CD14-positive monocyte (primary cell): ENCODE data around the gene MEIS2. TPM values are rescaled to one million over a fixed set of nuclear protein-coding genes. Genes with fewer than 3 reads are reported as not detected.

ENCODE experiments used
- DNase-seq, 3 donors: peaks; one replicate each; pipeline ENCODE4 v3.0.0-alpha.2; 2011 to 2022
- H2AFZ ChIP-seq: 2 replicates; pipeline ENCODE4 v1.6.0; 2012; ENCODE audit warnings: mild to moderate bottlenecking, low read depth, low read length, inconsistent platforms; ENCODE audit not compliant: insufficient read depth, poor library complexity, severe bottlenecking
- H3K27ac ChIP-seq, 2 donors: 1 replicate in 1 of 2; 2 replicates in 1 of 2; pipeline ENCODE4 v1.5.1; 2012 to 2013; ENCODE audit warnings: low read length in 2 of 2, control low read depth in 1 of 2, inconsistent platforms in 1 of 2, low read depth in 1 of 2, mild to moderate bottlenecking in 1 of 2
- H3K27me3 ChIP-seq, 2 donors: one replicate each; pipeline versions ENCODE4 v1.6.0 to v1.6.1; 2011 to 2013; ENCODE audit warnings: low read length in 2 of 2; ENCODE audit not compliant: control insufficient read depth in 2 of 2, insufficient read depth in 2 of 2
- H3K36me3 ChIP-seq, 2 donors: replicated peaks in 1 of 2; 1 replicate in 1 of 2; 2 replicates in 1 of 2; pipeline versions ENCODE4 v1.5.1 to v1.6.1; 2012 to 2013; ENCODE audit warnings: low read length in 2 of 2, control low read depth in 1 of 2, inconsistent platforms in 1 of 2, mild to moderate bottlenecking in 1 of 2; ENCODE audit not compliant: insufficient read depth in 2 of 2, control insufficient read depth in 1 of 2
- H3K4me1 ChIP-seq, 2 donors: 1 replicate in 1 of 2; 2 replicates in 1 of 2; pipeline versions ENCODE4 v1.5.1 to v1.6.1; 2012 to 2013; ENCODE audit warnings: low read length in 2 of 2, control low read depth in 1 of 2, inconsistent platforms in 1 of 2, mild to moderate bottlenecking in 1 of 2, moderate library complexity in 1 of 2; ENCODE audit not compliant: insufficient read depth in 2 of 2, control insufficient read depth in 1 of 2
- H3K4me2 ChIP-seq: replicated peaks from 2 replicates; pipeline ENCODE3; 2012; ENCODE audit warnings: low read length, moderate library complexity, mild to moderate bottlenecking; ENCODE audit not compliant: poor library complexity, severe bottlenecking; ENCODE audit errors: extremely low read depth
- H3K4me3 ChIP-seq, 3 experiments: fragments of 200-600 bp in 1 of 3; sonication (generic) in 1 of 3; replicated peaks in 1 of 3; 1 replicate in 2 of 3; 2 replicates in 1 of 3; pipeline ENCODE4 v1.5.1; 2011 to 2013; ENCODE audit warnings: low read length in 3 of 3, mild to moderate bottlenecking in 3 of 3, control low read depth in 2 of 3, low read depth in 2 of 3, inconsistent platforms in 1 of 3, moderate library complexity in 1 of 3
- H3K79me2 ChIP-seq: 2 replicates; pipeline ENCODE4 v1.6.0; 2012; ENCODE audit warnings: mild to moderate bottlenecking, control low read depth, inconsistent platforms, low read length, moderate library complexity; ENCODE audit not compliant: insufficient read depth
- H3K9ac ChIP-seq: 2 replicates; pipeline ENCODE4 v1.6.0; 2017; ENCODE audit warnings: low read length, mild to moderate bottlenecking; ENCODE audit not compliant: insufficient read depth, poor library complexity, severe bottlenecking
- H3K9me3 ChIP-seq, 2 donors: replicated peaks in 1 of 2; 1 replicate in 1 of 2; 2 replicates in 1 of 2; pipeline versions ENCODE4 v1.5.1 to v1.6.1; 2012 to 2013; ENCODE audit warnings: low read length in 2 of 2, control low read depth in 1 of 2; ENCODE audit not compliant: control insufficient read depth in 1 of 2, insufficient read depth in 1 of 2
- H4K20me1 ChIP-seq: 2 replicates; pipeline ENCODE4 v1.6.0; 2012; ENCODE audit warnings: mild to moderate bottlenecking, low read length, control low read depth, moderate library complexity; ENCODE audit not compliant: insufficient read depth
- H3K27ac Mint-ChIP-seq, 7 donors: one replicate each; pipeline ENCODE4 v1.8.0; 2020; ENCODE audit warnings: mild to moderate bottlenecking in 7 of 7, mixed read lengths in 7 of 7, moderate library complexity in 6 of 7, inconsistent platforms in 2 of 7
- H3K27me3 Mint-ChIP-seq, 3 donors: one replicate each; pipeline ENCODE4 v1.8.0; 2021 to 2022; ENCODE audit warnings: low read depth in 3 of 3, mild to moderate bottlenecking in 3 of 3, mixed read lengths in 3 of 3, moderate library complexity in 3 of 3, inconsistent platforms in 1 of 3
- H3K36me3 Mint-ChIP-seq, 2 donors: one replicate each; pipeline ENCODE4 v1.8.0; 2020; ENCODE audit warnings: mixed read lengths in 2 of 2, inconsistent platforms in 1 of 2, mild to moderate bottlenecking in 1 of 2
- H3K4me1 Mint-ChIP-seq: one replicate; pipeline ENCODE4 v1.8.0; 2020; ENCODE audit warnings: mild to moderate bottlenecking, mixed read lengths
- H3K4me3 Mint-ChIP-seq, 2 donors: one replicate each; pipeline ENCODE4 v1.8.0; 2020; ENCODE audit warnings: mild to moderate bottlenecking in 2 of 2, mixed read lengths in 2 of 2, moderate library complexity in 1 of 2
- H3K9me3 Mint-ChIP-seq, 7 donors: one replicate each; pipeline ENCODE4 v1.8.0; 2020 to 2022; ENCODE audit warnings: mixed read lengths in 7 of 7, mild to moderate bottlenecking in 6 of 7, moderate library complexity in 6 of 7, inconsistent platforms in 2 of 7
- CTCF ChIP-seq: fragments of 200-600 bp; IDR thresholded peaks from one replicate; pipeline ENCODE4 v1.8.0; 2022; ENCODE audit warnings: antibody characterized with exemption, mild to moderate bottlenecking
- WGBS: methylation state at CpG from one replicate; pipeline ENCODE4 v1.1.5; 2013; ENCODE audit warnings: missing lambda C conversion rate; ENCODE audit not compliant: insufficient coverage; 5-methylcytosine and 5-hydroxymethylcytosine counted together
- intact Hi-C, 2 donors: fragments of 100-400 bp; cut with micrococcal nuclease; formaldehyde crosslinking; loops; one replicate each; pipeline versions ENCODE4 v1.15.0 to v1.15.1; 2023
- polyA plus RNA-seq, 3 donors: library from polyadenylated mRNA; depleted of rRNA in 1 of 3; unstranded in 2 of 3; stranded (reverse) in 1 of 3; fragments of 300-500 nt in 2 of 3; fragments of >200 nt in 1 of 3; fragmentation: Illumina TruSeq in 2 of 3; gene quantifications; 1 replicate in 2 of 3; 2 replicates in 1 of 3; pipeline ENCODE4 v1.2.3, GENCODE V29; 2012 to 2021

Gene MEIS2
- polyA plus RNA-seq, 3 donors, result not detected

- TF ChIP-seq CTCF, result no peak
- Histone ChIP-seq H3K27ac (no peak overlapping the region), H3K9me3 (peaks cover 0 to 5% of the 10 kb centered on the region in 2 donors), H3K4me1 (no peaks in the 10 kb centered on the region), H3K27me3 (no peaks in the 10 kb centered on the region), H3K36me3 (no peaks in the 10 kb centered on the region), H3K9ac (no peak overlapping the region), H2AFZ (no peak overlapping the region), H3K79me2 (no peaks in the 10 kb centered on the region), H4K20me1 (no peaks in the 10 kb centered on the region), H3K4me3 (no peak overlapping the region), H3K4me2 (no peak overlapping the region)
- no peaks in the 10 kb centered on the region for H3K27me3 Mint-ChIP-seq
- intact Hi-C loops, result no loop called here
- no peak for DNase-seq
- no peak overlapping the region for H3K27ac Mint-ChIP-seq
- peaks cover 2 to 9% (median 4%) of the 10 kb centered on the region in 7 donors for H3K9me3 Mint-ChIP-seq
- no peak overlapping the region for H3K4me3 Mint-ChIP-seq
- 70% methylated on average over 5 of the region's 18 CpGs for WGBS
- H3K4me1 Mint-ChIP-seq, result no peaks in the 10 kb centered on the region
- no peaks in the 10 kb centered on the region for H3K36me3 Mint-ChIP-seq
Measured at GRCh38 chr15:37019479-37020433, 80.6 kb downstream of the MEIS2 start.

GRCh38 chr15:37017031-37017625 is 83.2 kb downstream of the MEIS2 start:
- Histone ChIP-seq H4K20me1 (no peaks in the 10 kb centered on the region), H3K4me3 (no peak overlapping the region), H3K4me1 (no peaks in the 10 kb centered on the region), H3K27ac (no peak overlapping the region), H3K27me3 (no peaks in the 10 kb centered on the region), H2AFZ (no peak overlapping the region), H3K79me2 (no peaks in the 10 kb centered on the region), H3K4me2 (no peak overlapping the region), H3K36me3 (no peaks in the 10 kb centered on the region), H3K9me3 (peaks cover 0 to 5% of the 10 kb centered on the region in 2 donors), H3K9ac (no peak overlapping the region)
- no peaks in the 10 kb centered on the region for H3K36me3 Mint-ChIP-seq
- WGBS, result 93% methylated on average over 6 of the region's 11 CpGs
- no peak for TF ChIP-seq CTCF
- H3K9me3 Mint-ChIP-seq, result peaks cover 0 to 7% (median 2%) of the 10 kb centered on the region in 7 donors
- DNase-seq, result no peak
- no peak overlapping the region for H3K4me3 Mint-ChIP-seq
- no peaks in the 10 kb centered on the region for H3K4me1 Mint-ChIP-seq
- no peak overlapping the region for H3K27ac Mint-ChIP-seq
- no peaks in the 10 kb centered on the region for H3K27me3 Mint-ChIP-seq
- intact Hi-C loops, result no loop called here
